Stomach smooth muscle (tissue), 2 donors: ENCODE data around the gene NKAIN4.
"Not testable (repeated sequence)": the region's sequence is repeated elsewhere in the genome, so short reads cannot be mapped to it uniquely, and the experiment has no call there.

Experiments
- H3K27ac ChIP-seq: one replicate; pipeline ENCODE4 v1.7.0; 2013; ENCODE audit warnings: mild to moderate bottlenecking, low read length, inconsistent platforms
- H3K27me3 ChIP-seq, 2 donors: one replicate each; pipeline ENCODE4 v1.7.0; 2013; ENCODE audit warnings: low read length in 2 of 2; ENCODE audit not compliant: insufficient read depth in 2 of 2, control insufficient read depth in 1 of 2
- H3K36me3 ChIP-seq, 2 donors: one replicate each; pipeline ENCODE4 v1.7.0; 2013; ENCODE audit warnings: low read length in 2 of 2; ENCODE audit not compliant: control insufficient read depth in 2 of 2, insufficient read depth in 2 of 2
- H3K4me1 ChIP-seq: one replicate; pipeline ENCODE4 v1.7.0; 2013; ENCODE audit warnings: low read length; ENCODE audit not compliant: control insufficient read depth, insufficient read depth
- H3K4me3 ChIP-seq, 2 donors: one replicate each; pipeline ENCODE4 v1.7.0; 2013; ENCODE audit warnings: low read length in 2 of 2
- H3K9ac ChIP-seq, 2 donors: one replicate each; pipeline ENCODE4 v1.7.0; 2013; ENCODE audit warnings: low read length in 2 of 2, mild to moderate bottlenecking in 1 of 2
- H3K9me3 ChIP-seq, 2 donors: one replicate each; pipeline ENCODE4 v1.7.0; 2013; ENCODE audit warnings: low read length in 2 of 2; ENCODE audit not compliant: control insufficient read depth in 2 of 2
- donor health status: healthy.
- donor health status: Pancreatic carcinoma.

NKAIN4 gene

GRCh38 chr20:63253438-63254231 lies 628 bp downstream of the NKAIN4 start:
- H3K27me3 ChIP-seq, result peaks cover 43 to 44% of the 10 kb centered on the region in 2 donors
- H3K4me1 ChIP-seq, result peaks cover 10% of the 10 kb centered on the region
- H3K9ac ChIP-seq, result no peak overlapping the region
- peak overlapping the region in 1 of 2 donors; percentile 60 for H3K4me3 ChIP-seq
- H3K27ac ChIP-seq, result no peak overlapping the region
- no peaks in the 10 kb centered on the region for H3K9me3 ChIP-seq
- no peaks in the 10 kb centered on the region for H3K36me3 ChIP-seq

- no peak overlapping the region for H3K27ac ChIP-seq
- no peaks in the 10 kb centered on the region for H3K36me3 ChIP-seq
- no peaks in the 10 kb centered on the region for H3K9me3 ChIP-seq
- peaks cover 44 to 45% of the 10 kb centered on the region in 2 donors for H3K27me3 ChIP-seq
- H3K9ac ChIP-seq, result no peak overlapping the region
- H3K4me1 ChIP-seq, result peaks cover 10% of the 10 kb centered on the region
- peak overlapping the region in 1 of 2 donors; percentile 60 for H3K4me3 ChIP-seq
These were observed 1.2 kb downstream of the NKAIN4 start for GRCh38 chr20:63253065-63253437.

- Histone ChIP-seq H3K9me3 (no peaks in the 10 kb centered on the region), H3K4me1 (peaks cover 10% of the 10 kb centered on the region), H3K27me3 (peaks cover 42 to 45% of the 10 kb centered on the region in 2 donors), H3K27ac (no peak overlapping the region), H3K4me3 (no peak overlapping the region), H3K36me3 (no peaks in the 10 kb centered on the region), H3K9ac (no peak overlapping the region)
These were observed 2.0 kb downstream of the NKAIN4 start for GRCh38 chr20:63252284-63252711.

GRCh38 chr20:63251350-63251749 lies 2.9 kb downstream of the NKAIN4 start:
- not testable (repeated sequence) for H3K27ac ChIP-seq, H3K9ac ChIP-seq, H3K36me3 ChIP-seq, H3K9me3 ChIP-seq, H3K4me3 ChIP-seq
- Histone ChIP-seq H3K27me3 (peaks cover 40 to 45% of the 10 kb centered on the region in 2 donors), H3K4me1 (peaks cover 10% of the 10 kb centered on the region)

GRCh38 chr20:63249891-63250290 lies 4.4 kb downstream of the NKAIN4 start:
- Histone ChIP-seq H3K27me3 (peaks cover 30 to 32% of the 10 kb centered on the region in 2 donors), H3K27ac (no peak overlapping the region), H3K36me3 (no peaks in the 10 kb centered on the region), H3K9ac (no peak overlapping the region), H3K4me3 (no peak overlapping the region), H3K9me3 (no peaks in the 10 kb centered on the region), H3K4me1 (peaks cover 10% of the 10 kb centered on the region)

GRCh38 chr20:63248835-63249591 lies 5.2 kb downstream of the NKAIN4 start:
- Histone ChIP-seq H3K27me3 (peaks cover 26 to 28% of the 10 kb centered on the region in 2 donors), H3K4me1 (peaks cover 6% of the 10 kb centered on the region), H3K9ac (no peak overlapping the region), H3K36me3 (no peaks in the 10 kb centered on the region), H3K9me3 (no peaks in the 10 kb centered on the region), H3K27ac (no peak overlapping the region), H3K4me3 (no peak overlapping the region)

- Histone ChIP-seq H3K4me1 (no peaks in the 10 kb centered on the region), H3K27ac (no peak overlapping the region), H3K9me3 (no peaks in the 10 kb centered on the region), H3K27me3 (peaks cover 16 to 20% of the 10 kb centered on the region in 2 donors), H3K9ac (no peak overlapping the region), H3K36me3 (no peaks in the 10 kb centered on the region), H3K4me3 (no peak overlapping the region)
These were observed 6.5 kb downstream of the NKAIN4 start for GRCh38 chr20:63247671-63248228.

GRCh38 chr20:63246490-63247288 lies 7.6 kb downstream of the NKAIN4 start:
- peaks cover 10 to 11% of the 10 kb centered on the region in 2 donors for H3K27me3 ChIP-seq
- no peak overlapping the region for H3K27ac ChIP-seq
- H3K9me3 ChIP-seq, result no peaks in the 10 kb centered on the region
- no peaks in the 10 kb centered on the region for H3K36me3 ChIP-seq
- H3K4me1 ChIP-seq, result no peaks in the 10 kb centered on the region
- no peak overlapping the region for H3K9ac ChIP-seq
- no peak overlapping the region for H3K4me3 ChIP-seq

GRCh38 chr20:63244468-63244867 lies 9.8 kb downstream of the NKAIN4 start:
- peaks cover 5% of the 10 kb centered on the region in 2 donors for H3K27me3 ChIP-seq
- H3K4me1 ChIP-seq, result no peaks in the 10 kb centered on the region
- H3K4me3 ChIP-seq, result no peak overlapping the region
- H3K9ac ChIP-seq, result no peak overlapping the region
- no peaks in the 10 kb centered on the region for H3K9me3 ChIP-seq
- H3K36me3 ChIP-seq, result no peaks in the 10 kb centered on the region
- no peak overlapping the region for H3K27ac ChIP-seq

GRCh38 chr20:63243604-63244247 lies 10.5 kb downstream of the NKAIN4 start:
- no peaks in the 10 kb centered on the region for H3K9me3 ChIP-seq
- H3K4me1 ChIP-seq, result no peaks in the 10 kb centered on the region
- no peak overlapping the region for H3K9ac ChIP-seq
- no peak overlapping the region for H3K27ac ChIP-seq
- peaks cover 1 to 5% of the 10 kb centered on the region in 2 donors for H3K27me3 ChIP-seq
- H3K36me3 ChIP-seq, result no peaks in the 10 kb centered on the region
- no peak overlapping the region for H3K4me3 ChIP-seq
